SK-N-MC (cell line): Measurements from ENCODE around the gene MRPL9.

Experiments
- DNase-seq: peaks from one replicate; pipeline ENCODE4 v3.0.0-alpha.2; 2011; ENCODE audit warnings: low read depth, low spot score
- H3K27ac ChIP-seq: fragments of 200-600 bp; sonication (generic); 2 replicates; pipeline ENCODE4 v1.5.1; 2016; ENCODE audit warnings: mixed run types
- H3K36me3 ChIP-seq: fragments of 200-600 bp; sonication (generic); 2 replicates; pipeline ENCODE4 v1.6.1; 2017; ENCODE audit warnings: antibody characterized with exemption, low read length, mixed read lengths; ENCODE audit not compliant: insufficient read depth
- H3K4me3 ChIP-seq: fragments of 200-600 bp; sonication (generic); 2 replicates; pipeline ENCODE4 v1.5.1; 2016
- H3K9ac ChIP-seq: fragments of 200-600 bp; sonication (generic); 2 replicates; pipeline ENCODE4 v1.8.0; 2017; ENCODE audit warnings: mixed run types, mixed read lengths; ENCODE audit not compliant: insufficient read length
- H3K9me3 ChIP-seq: fragments of 200-600 bp; sonication (generic); 2 replicates; pipeline ENCODE4 v1.6.1; 2017; ENCODE audit warnings: low read depth, mild to moderate bottlenecking, antibody characterized with exemption, low read length, moderate library complexity, mixed read lengths
- EZH2 ChIP-seq: fragments of 200-600 bp; sonication (generic); IDR thresholded peaks from one replicate; pipeline ENCODE4 v1.6.1; 2017; ENCODE audit warnings: antibody characterized with exemption
- FOXP2 ChIP-seq: optimal IDR thresholded peaks from 2 replicates; pipeline ENCODE3; 2011; ENCODE audit warnings: mild to moderate bottlenecking, moderate library complexity; ENCODE audit not compliant: insufficient read depth; ENCODE audit errors: extremely low read length, control extremely low read depth
- POLR2AphosphoS5 ChIP-seq: IDR thresholded peaks from 2 replicates; pipeline ENCODE4 v1.6.1; 2012; ENCODE audit warnings: mild to moderate bottlenecking, low read depth, low read length, borderline replicate concordance

The MRPL9 gene

GRCh38 chr1:151718666-151719065, 44.6 kb downstream of the MRPL9 start:
- H3K27ac ChIP-seq, result no peak overlapping the region
- TF ChIP-seq EZH2, result no peak
- TF ChIP-seq POLR2AphosphoS5, result no peak
- no peak for TF ChIP-seq FOXP2
- H3K36me3 ChIP-seq, result no peaks in the 10 kb centered on the region
- no peak for DNase-seq
- H3K9me3 ChIP-seq, result no peaks in the 10 kb centered on the region
- H3K4me3 ChIP-seq, result no peak overlapping the region
- H3K9ac ChIP-seq, result no peak overlapping the region

- no peak overlapping the region for H3K27ac ChIP-seq
- H3K9me3 ChIP-seq, result no peaks in the 10 kb centered on the region
- no peak for DNase-seq
- H3K9ac ChIP-seq, result no peak overlapping the region
- no peak for TF ChIP-seq EZH2
- no peak for TF ChIP-seq FOXP2
- TF ChIP-seq POLR2AphosphoS5, result no peak
- H3K36me3 ChIP-seq, result no peaks in the 10 kb centered on the region
- H3K4me3 ChIP-seq, result no peak overlapping the region
Measured at GRCh38 chr1:151718011-151718431, 45.3 kb downstream of the MRPL9 start.

GRCh38 chr1:151716771-151717631, 46.3 kb downstream of the MRPL9 start, which contains the start of gene CELF3:
Gene CELF3, minus strand, starts transcription at chr1:151716803. Its CDS starts 783 bp downstream, at chr1:151716020.
- no peaks in the 10 kb centered on the region for H3K36me3 ChIP-seq
- H3K27ac ChIP-seq, result no peak within 1 kb of the TSS
- no peak within 1 kb of the TSS for H3K4me3 ChIP-seq
- TF ChIP-seq EZH2 (no peak), FOXP2 (no peak), POLR2AphosphoS5 (no peak)
- no peaks in the 10 kb centered on the region for H3K9me3 ChIP-seq
- no peak for DNase-seq
- H3K9ac ChIP-seq, result no peak within 1 kb of the TSS

- Histone ChIP-seq H3K4me3 (no peak overlapping the region), H3K9me3 (no peaks in the 10 kb centered on the region), H3K27ac (no peak overlapping the region), H3K36me3 (no peaks in the 10 kb centered on the region), H3K9ac (no peak overlapping the region)
- TF ChIP-seq FOXP2 (no peak), POLR2AphosphoS5 (no peak), EZH2 (no peak)
- no peak for DNase-seq
Measured at GRCh38 chr1:151716405-151716762, 46.9 kb downstream of the MRPL9 start.

- TF ChIP-seq EZH2 (no peak), FOXP2 (no peak), POLR2AphosphoS5 (no peak)
- Histone ChIP-seq H3K4me3 (no peak overlapping the region), H3K36me3 (no peaks in the 10 kb centered on the region), H3K9ac (no peak overlapping the region), H3K9me3 (no peaks in the 10 kb centered on the region), H3K27ac (no peak overlapping the region)
- no peak for DNase-seq
Measured at GRCh38 chr1:151715726-151716404, 47.4 kb downstream of the MRPL9 start.

- TF ChIP-seq FOXP2 (no peak), POLR2AphosphoS5 (no peak), EZH2 (no peak)
- no peak for DNase-seq
- H3K4me3 ChIP-seq, result no peak overlapping the region
- no peaks in the 10 kb centered on the region for H3K36me3 ChIP-seq
- H3K9ac ChIP-seq, result no peak overlapping the region
- no peak overlapping the region for H3K27ac ChIP-seq
- H3K9me3 ChIP-seq, result no peaks in the 10 kb centered on the region
Measured at GRCh38 chr1:151714820-151715725, 48.2 kb downstream of the MRPL9 start.

GRCh38 chr1:151713874-151714273, 49.4 kb downstream of the MRPL9 start:
- no peaks in the 10 kb centered on the region for H3K9me3 ChIP-seq
- H3K36me3 ChIP-seq, result no peaks in the 10 kb centered on the region
- H3K9ac ChIP-seq, result no peak overlapping the region
- DNase-seq, result no peak
- TF ChIP-seq FOXP2 (no peak), EZH2 (no peak), POLR2AphosphoS5 (no peak)
- H3K4me3 ChIP-seq, result no peak overlapping the region
- no peak overlapping the region for H3K27ac ChIP-seq

GRCh38 chr1:151713044-151713443, 50.3 kb downstream of the MRPL9 start:
- Histone ChIP-seq H3K36me3 (no peaks in the 10 kb centered on the region), H3K27ac (no peak overlapping the region), H3K9me3 (no peaks in the 10 kb centered on the region), H3K9ac (no peak overlapping the region), H3K4me3 (no peak overlapping the region)
- no peak for DNase-seq
- no peak for TF ChIP-seq FOXP2
- no peak for TF ChIP-seq EZH2
- TF ChIP-seq POLR2AphosphoS5, result no peak
